ENCODE data around the gene TEX44.

- TF ChIP-seq, protein P1, sequence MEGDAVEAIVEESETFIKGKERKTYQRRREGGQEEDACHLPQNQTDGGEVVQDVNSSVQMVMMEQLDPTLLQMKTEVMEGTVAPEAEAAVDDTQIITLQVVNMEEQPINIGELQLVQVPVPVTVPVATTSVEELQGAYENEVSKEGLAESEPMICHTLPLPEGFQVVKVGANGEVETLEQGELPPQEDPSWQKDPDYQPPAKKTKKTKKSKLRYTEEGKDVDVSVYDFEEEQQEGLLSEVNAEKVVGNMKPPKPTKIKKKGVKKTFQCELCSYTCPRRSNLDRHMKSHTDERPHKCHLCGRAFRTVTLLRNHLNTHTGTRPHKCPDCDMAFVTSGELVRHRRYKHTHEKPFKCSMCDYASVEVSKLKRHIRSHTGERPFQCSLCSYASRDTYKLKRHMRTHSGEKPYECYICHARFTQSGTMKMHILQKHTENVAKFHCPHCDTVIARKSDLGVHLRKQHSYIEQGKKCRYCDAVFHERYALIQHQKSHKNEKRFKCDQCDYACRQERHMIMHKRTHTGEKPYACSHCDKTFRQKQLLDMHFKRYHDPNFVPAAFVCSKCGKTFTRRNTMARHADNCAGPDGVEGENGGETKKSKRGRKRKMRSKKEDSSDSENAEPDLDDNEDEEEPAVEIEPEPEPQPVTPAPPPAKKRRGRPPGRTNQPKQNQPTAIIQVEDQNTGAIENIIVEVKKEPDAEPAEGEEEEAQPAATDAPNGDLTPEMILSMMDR (IDR thresholded peaks at IDR 0.05; ENCODE audit: low read depth, low read length), result no peak
- TF ChIP-seq EZH2phosphoT487 (IDR thresholded peaks at IDR 0.05; ENCODE audit: low read depth), result no peak
Measured at GRCh38 chr2:231554748-231555545, 37.7 kb upstream of the TEX44 start.
